GM23338 (cell line): ENCODE results near the gene ATP8B4. TPM values are rescaled to one million over a fixed set of nuclear protein-coding genes. Genes with fewer than 3 reads are reported as not detected.
A peak's percentile ranks its signal among the peaks of the same experiment; 100 is the strongest.

Experiments
- ATAC-seq: fragments of 200-7000 bp; cut with Tn5 transposase; 3 replicates; pipeline ENCODE4 v1.9.1; 2020
- DNase-seq: peaks from one replicate; pipeline ENCODE4 v3.0.0-alpha.2; 2015; ENCODE audit warnings: low spot score
- H2AFZ ChIP-seq: fragments of 200-600 bp; sonication (generic); 2 replicates; pipeline ENCODE4 v1.8.0; 2016; ENCODE audit warnings: antibody characterized with exemption, mild to moderate bottlenecking, moderate library complexity
- H3F3A ChIP-seq: fragments of 200-600 bp; sonication (generic); replicated peaks from 2 replicates; pipeline ENCODE4 v1.8.0; 2017; ENCODE audit warnings: antibody characterized with exemption, mixed run types, low read depth
- H3K27ac ChIP-seq: fragments of 200-600 bp; sonication (generic); 2 replicates; pipeline ENCODE4 v1.6.1; 2016; ENCODE audit warnings: low read depth
- H3K27me3 ChIP-seq: fragments of 200-600 bp; sonication (generic); 2 replicates; pipeline ENCODE4 v1.8.0; 2016; ENCODE audit warnings: mild to moderate bottlenecking, mixed run types, moderate library complexity; ENCODE audit not compliant: insufficient read depth
- H3K36me3 ChIP-seq: fragments of 200-600 bp; sonication (generic); 2 replicates; pipeline ENCODE4 v1.8.0; 2016; ENCODE audit warnings: mild to moderate bottlenecking; ENCODE audit not compliant: insufficient read depth
- H3K4me1 ChIP-seq: fragments of 200-600 bp; sonication (generic); 2 replicates; pipeline ENCODE4 v1.8.0; 2016; ENCODE audit warnings: mild to moderate bottlenecking, moderate library complexity; ENCODE audit not compliant: insufficient read depth
- H3K4me2 ChIP-seq: fragments of 200-600 bp; sonication (generic); 2 replicates; pipeline ENCODE4 v1.7.1; 2017; ENCODE audit warnings: mixed run types
- H3K4me3 ChIP-seq: fragments of 200-600 bp; sonication (generic); 2 replicates; pipeline ENCODE4 v1.6.1; 2016; ENCODE audit warnings: mixed run types
- H3K79me2 ChIP-seq: fragments of 200-600 bp; sonication (generic); replicated peaks from 2 replicates; pipeline ENCODE4 v1.8.0; 2017; ENCODE audit warnings: mild to moderate bottlenecking; ENCODE audit not compliant: insufficient read depth
- H3K9me2 ChIP-seq: fragments of 200-600 bp; sonication (generic); 2 replicates; pipeline ENCODE4 v1.8.0; 2017; ENCODE audit not compliant: insufficient read depth
- H4K20me1 ChIP-seq: fragments of 200-600 bp; sonication (generic); replicated peaks from 2 replicates; pipeline ENCODE4 v1.8.0; 2017; ENCODE audit warnings: mild to moderate bottlenecking; ENCODE audit not compliant: insufficient read depth
- H3K27ac Mint-ChIP-seq: 2 replicates; pipeline ENCODE4 v1.8.0; 2020; ENCODE audit warnings: inconsistent platforms, mild to moderate bottlenecking, moderate library complexity, mixed read lengths
- H3K27me3 Mint-ChIP-seq: 3 replicates; pipeline ENCODE4 v1.8.0; 2022; ENCODE audit warnings: low read depth, mild to moderate bottlenecking, moderate library complexity, mixed read lengths, inconsistent platforms; ENCODE audit not compliant: insufficient read depth, poor library complexity
- H3K36me3 Mint-ChIP-seq: 3 replicates; pipeline ENCODE4 v1.8.0; 2021; ENCODE audit warnings: low read depth, mild to moderate bottlenecking, inconsistent platforms, moderate library complexity, mixed read lengths
- H3K4me1 Mint-ChIP-seq: 3 replicates; pipeline ENCODE4 v1.8.0; 2020; ENCODE audit warnings: mild to moderate bottlenecking, inconsistent platforms, mixed read lengths
- H3K4me3 Mint-ChIP-seq: 3 replicates; pipeline ENCODE4 v1.8.0; 2021; ENCODE audit warnings: moderate library complexity, mild to moderate bottlenecking, inconsistent platforms, mixed read lengths
- H3K9me3 Mint-ChIP-seq: 3 replicates; pipeline ENCODE4 v1.8.0; 2020; ENCODE audit warnings: moderate library complexity, mild to moderate bottlenecking, inconsistent platforms, mixed read lengths
- CREB1 ChIP-seq: fragments of 250-450 bp; sonication (Bioruptor Pico); IDR thresholded peaks from 2 replicates; pipeline ENCODE4 v1.5.0; 2020; ENCODE audit warnings: low read depth, mild to moderate bottlenecking, moderate library complexity
- EZH2 ChIP-seq: fragments of 200-600 bp; sonication (generic); IDR thresholded peaks from one replicate; pipeline ENCODE4 v1.8.0; 2017; ENCODE audit warnings: antibody characterized with exemption, mild to moderate bottlenecking, low read depth; ENCODE audit not compliant: unreplicated experiment
- EZH2phosphoT487 ChIP-seq: fragments of 200-600 bp; sonication (generic); IDR thresholded peaks from one replicate; pipeline ENCODE4 v1.8.1; 2018; ENCODE audit warnings: antibody characterized with exemption; ENCODE audit not compliant: unreplicated experiment
- JUNB ChIP-seq: IDR thresholded peaks from one replicate; pipeline ENCODE4 v1.6.1; 2016; ENCODE audit warnings: antibody characterized with exemption; ENCODE audit not compliant: unreplicated experiment
- NANOG ChIP-seq: IDR thresholded peaks from 2 replicates; pipeline ENCODE4 v1.6.1; 2016; ENCODE audit warnings: antibody characterized with exemption, borderline replicate concordance
- POLR2AphosphoS5 ChIP-seq: IDR thresholded peaks from 2 replicates; pipeline ENCODE4 v1.6.1; 2016; ENCODE audit warnings: antibody characterized with exemption, low read depth
- STAT1 ChIP-seq: IDR thresholded peaks from one replicate; pipeline ENCODE4 v1.6.1; 2016; ENCODE audit warnings: antibody characterized with exemption; ENCODE audit not compliant: unreplicated experiment
- polyA plus RNA-seq: library from polyadenylated mRNA; unstranded; fragments of >200 nt; fragmentation: Nextera tagmentation; extraction: Ambion mirVana; gene quantifications from 2 replicates; pipeline ENCODE4 v1.2.1, GENCODE V29; 2016
- total RNA-seq: library from RNA; depleted of rRNA; stranded (reverse); fragments of >200 nt; shearing (Covaris generic); gene quantifications from 2 replicates; pipeline ENCODE4 v1.2.3, GENCODE V29; 2014
- TF ChIP-seq, protein P1 (sequence below): fragments of 250-450 bp; sonication (Bioruptor Pico); IDR thresholded peaks from 2 replicates; pipeline ENCODE4 v1.5.0; 2020; ENCODE audit warnings: mild to moderate bottlenecking, moderate library complexity
- TF ChIP-seq, protein P2 (sequence below): IDR thresholded peaks from 2 replicates; pipeline ENCODE4 v1.6.1; 2016; ENCODE audit warnings: antibody characterized with exemption
- TF ChIP-seq, protein P3 (sequence below), 2 experiments: fragments of 200-600 bp in 1 of 2; sonication (generic) in 1 of 2; conservative IDR thresholded peaks; 2 replicates each; pipeline versions ENCODE4 v1.5.1 to v1.6.1; 2016 to 2017; ENCODE audit warnings: antibody characterized with exemption in 2 of 2, low read depth in 2 of 2, mild to moderate bottlenecking in 2 of 2, moderate library complexity in 1 of 2

Gene ATP8B4
- total and polyA plus RNA-seq, 2 experiments from 2014 or later = 0.24 TPM; not detected in 1

DNA sequence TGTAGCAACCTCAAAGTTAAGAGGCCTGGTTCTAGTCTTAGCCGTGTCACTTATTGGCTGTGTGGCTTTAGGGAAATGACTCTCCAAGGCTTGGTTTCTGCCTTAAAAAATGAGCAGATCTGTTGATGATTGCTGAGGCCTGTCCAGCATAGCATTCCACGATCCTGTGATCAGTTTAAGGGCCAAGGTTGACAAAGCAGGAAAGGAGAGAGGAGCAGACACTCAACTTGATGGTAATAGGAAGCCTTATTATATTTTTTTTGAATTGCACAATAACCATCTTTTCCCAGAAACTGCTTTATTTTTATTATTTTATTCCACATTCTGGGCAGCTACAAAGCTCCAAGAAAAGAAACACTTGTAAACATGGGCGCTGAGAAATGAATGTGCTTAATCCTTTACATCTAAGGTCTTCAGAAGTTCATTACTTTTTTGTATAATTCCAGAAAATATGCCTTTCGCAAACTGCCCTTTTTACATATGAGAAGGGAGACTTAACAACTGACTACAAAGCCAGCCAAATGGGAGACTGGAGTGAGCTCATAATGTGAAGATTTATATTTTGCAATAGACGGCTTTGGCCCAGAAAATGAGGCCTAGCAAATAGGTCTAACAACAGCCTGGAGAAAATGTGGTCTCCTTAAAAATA, 241.0 kb downstream of the ATP8B4 start:
- H3K79me2 ChIP-seq = no peaks in the 10 kb centered on the region
- DNase-seq (no peak), ATAC-seq (no peak)
- H3K27ac ChIP-seq = no peak overlapping the region
- peaks cover 4% of the 10 kb centered on the region for H3K27me3 Mint-ChIP-seq
- TF ChIP-seq EZH2phosphoT487 = no peak
- TF ChIP-seq, protein P1, sequence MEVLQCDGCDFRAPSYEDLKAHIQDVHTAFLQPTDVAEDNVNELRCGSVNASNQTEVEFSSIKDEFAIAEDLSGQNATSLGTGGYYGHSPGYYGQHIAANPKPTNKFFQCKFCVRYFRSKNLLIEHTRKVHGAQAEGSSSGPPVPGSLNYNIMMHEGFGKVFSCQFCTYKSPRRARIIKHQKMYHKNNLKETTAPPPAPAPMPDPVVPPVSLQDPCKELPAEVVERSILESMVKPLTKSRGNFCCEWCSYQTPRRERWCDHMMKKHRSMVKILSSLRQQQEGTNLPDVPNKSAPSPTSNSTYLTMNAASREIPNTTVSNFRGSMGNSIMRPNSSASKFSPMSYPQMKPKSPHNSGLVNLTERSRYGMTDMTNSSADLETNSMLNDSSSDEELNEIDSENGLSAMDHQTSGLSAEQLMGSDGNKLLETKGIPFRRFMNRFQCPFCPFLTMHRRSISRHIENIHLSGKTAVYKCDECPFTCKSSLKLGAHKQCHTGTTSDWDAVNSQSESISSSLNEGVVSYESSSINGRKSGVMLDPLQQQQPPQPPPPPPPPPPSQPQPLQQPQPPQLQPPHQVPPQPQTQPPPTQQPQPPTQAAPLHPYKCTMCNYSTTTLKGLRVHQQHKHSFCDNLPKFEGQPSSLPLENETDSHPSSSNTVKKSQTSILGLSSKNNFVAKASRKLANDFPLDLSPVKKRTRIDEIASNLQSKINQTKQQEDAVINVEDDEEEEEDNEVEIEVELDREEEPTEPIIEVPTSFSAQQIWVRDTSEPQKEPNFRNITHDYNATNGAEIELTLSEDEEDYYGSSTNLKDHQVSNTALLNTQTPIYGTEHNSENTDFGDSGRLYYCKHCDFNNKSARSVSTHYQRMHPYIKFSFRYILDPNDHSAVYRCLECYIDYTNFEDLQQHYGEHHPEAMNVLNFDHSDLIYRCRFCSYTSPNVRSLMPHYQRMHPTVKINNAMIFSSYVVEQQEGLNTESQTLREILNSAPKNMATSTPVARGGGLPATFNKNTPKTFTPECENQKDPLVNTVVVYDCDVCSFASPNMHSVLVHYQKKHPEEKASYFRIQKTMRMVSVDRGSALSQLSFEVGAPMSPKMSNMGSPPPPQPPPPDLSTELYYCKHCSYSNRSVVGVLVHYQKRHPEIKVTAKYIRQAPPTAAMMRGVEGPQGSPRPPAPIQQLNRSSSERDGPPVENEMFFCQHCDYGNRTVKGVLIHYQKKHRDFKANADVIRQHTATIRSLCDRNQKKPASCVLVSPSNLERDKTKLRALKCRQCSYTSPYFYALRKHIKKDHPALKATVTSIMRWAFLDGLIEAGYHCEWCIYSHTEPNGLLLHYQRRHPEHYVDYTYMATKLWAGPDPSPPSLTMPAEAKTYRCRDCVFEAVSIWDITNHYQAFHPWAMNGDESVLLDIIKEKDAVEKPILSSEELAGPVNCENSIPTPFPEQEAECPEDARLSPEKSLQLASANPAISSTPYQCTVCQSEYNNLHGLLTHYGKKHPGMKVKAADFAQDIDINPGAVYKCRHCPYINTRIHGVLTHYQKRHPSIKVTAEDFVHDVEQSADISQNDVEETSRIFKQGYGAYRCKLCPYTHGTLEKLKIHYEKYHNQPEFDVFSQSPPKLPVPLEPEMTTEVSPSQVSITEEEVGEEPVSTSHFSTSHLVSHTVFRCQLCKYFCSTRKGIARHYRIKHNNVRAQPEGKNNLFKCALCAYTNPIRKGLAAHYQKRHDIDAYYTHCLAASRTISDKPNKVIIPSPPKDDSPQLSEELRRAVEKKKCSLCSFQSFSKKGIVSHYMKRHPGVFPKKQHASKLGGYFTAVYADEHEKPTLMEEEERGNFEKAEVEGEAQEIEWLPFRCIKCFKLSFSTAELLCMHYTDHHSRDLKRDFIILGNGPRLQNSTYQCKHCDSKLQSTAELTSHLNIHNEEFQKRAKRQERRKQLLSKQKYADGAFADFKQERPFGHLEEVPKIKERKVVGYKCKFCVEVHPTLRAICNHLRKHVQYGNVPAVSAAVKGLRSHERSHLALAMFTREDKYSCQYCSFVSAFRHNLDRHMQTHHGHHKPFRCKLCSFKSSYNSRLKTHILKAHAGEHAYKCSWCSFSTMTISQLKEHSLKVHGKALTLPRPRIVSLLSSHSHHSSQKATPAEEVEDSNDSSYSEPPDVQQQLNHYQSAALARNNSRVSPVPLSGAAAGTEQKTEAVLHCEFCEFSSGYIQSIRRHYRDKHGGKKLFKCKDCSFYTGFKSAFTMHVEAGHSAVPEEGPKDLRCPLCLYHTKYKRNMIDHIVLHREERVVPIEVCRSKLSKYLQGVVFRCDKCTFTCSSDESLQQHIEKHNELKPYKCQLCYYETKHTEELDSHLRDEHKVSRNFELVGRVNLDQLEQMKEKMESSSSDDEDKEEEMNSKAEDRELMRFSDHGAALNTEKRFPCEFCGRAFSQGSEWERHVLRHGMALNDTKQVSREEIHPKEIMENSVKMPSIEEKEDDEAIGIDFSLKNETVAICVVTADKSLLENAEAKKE = no peak
- TF ChIP-seq STAT1 = no peak
- no peak for TF ChIP-seq EZH2
- no peak for TF ChIP-seq JUNB
- TF ChIP-seq CREB1 (CRISPR knock-in tag) = no peak
- TF ChIP-seq, protein P2, sequence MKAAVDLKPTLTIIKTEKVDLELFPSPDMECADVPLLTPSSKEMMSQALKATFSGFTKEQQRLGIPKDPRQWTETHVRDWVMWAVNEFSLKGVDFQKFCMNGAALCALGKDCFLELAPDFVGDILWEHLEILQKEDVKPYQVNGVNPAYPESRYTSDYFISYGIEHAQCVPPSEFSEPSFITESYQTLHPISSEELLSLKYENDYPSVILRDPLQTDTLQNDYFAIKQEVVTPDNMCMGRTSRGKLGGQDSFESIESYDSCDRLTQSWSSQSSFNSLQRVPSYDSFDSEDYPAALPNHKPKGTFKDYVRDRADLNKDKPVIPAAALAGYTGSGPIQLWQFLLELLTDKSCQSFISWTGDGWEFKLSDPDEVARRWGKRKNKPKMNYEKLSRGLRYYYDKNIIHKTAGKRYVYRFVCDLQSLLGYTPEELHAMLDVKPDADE = no peak
- TF ChIP-seq, protein P3, sequence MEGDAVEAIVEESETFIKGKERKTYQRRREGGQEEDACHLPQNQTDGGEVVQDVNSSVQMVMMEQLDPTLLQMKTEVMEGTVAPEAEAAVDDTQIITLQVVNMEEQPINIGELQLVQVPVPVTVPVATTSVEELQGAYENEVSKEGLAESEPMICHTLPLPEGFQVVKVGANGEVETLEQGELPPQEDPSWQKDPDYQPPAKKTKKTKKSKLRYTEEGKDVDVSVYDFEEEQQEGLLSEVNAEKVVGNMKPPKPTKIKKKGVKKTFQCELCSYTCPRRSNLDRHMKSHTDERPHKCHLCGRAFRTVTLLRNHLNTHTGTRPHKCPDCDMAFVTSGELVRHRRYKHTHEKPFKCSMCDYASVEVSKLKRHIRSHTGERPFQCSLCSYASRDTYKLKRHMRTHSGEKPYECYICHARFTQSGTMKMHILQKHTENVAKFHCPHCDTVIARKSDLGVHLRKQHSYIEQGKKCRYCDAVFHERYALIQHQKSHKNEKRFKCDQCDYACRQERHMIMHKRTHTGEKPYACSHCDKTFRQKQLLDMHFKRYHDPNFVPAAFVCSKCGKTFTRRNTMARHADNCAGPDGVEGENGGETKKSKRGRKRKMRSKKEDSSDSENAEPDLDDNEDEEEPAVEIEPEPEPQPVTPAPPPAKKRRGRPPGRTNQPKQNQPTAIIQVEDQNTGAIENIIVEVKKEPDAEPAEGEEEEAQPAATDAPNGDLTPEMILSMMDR (conservative IDR thresholded peaks at IDR 0.05; ENCODE audit: low read depth in 2 of 2) = no peak
- no peak for TF ChIP-seq POLR2AphosphoS5
- TF ChIP-seq NANOG = no peak
- peaks cover 13% of the 10 kb centered on the region; the same call in 2 of the 3 replicates for H3K4me1 Mint-ChIP-seq
- no peaks in the 10 kb centered on the region for H3K36me3 ChIP-seq
- H2AFZ ChIP-seq = peak overlapping the region; percentile 4; the same call in 1 of the 2 replicates
- no peaks in the 10 kb centered on the region for H3K9me3 Mint-ChIP-seq
- no peaks in the 10 kb centered on the region for H3F3A ChIP-seq
- H3K9me2 ChIP-seq = no peaks in the 10 kb centered on the region
- no peaks in the 10 kb centered on the region for H4K20me1 ChIP-seq
- H3K4me1 ChIP-seq = 0 out of 2 replicates have a peak, but pooled peaks cover 6% of the 10 kb centered on the region
- H3K27me3 ChIP-seq = no peaks in the 10 kb centered on the region
- no peak overlapping the region for H3K4me2 ChIP-seq
- H3K36me3 Mint-ChIP-seq = no peaks in the 10 kb centered on the region
- no peak overlapping the region for H3K4me3 ChIP-seq
- H3K27ac Mint-ChIP-seq = no peak overlapping the region
- H3K4me3 Mint-ChIP-seq = no peak overlapping the region
